NCI-H2171 treated with DMSO at 0.1 percent for 48 hours (cell line): ENCODE data around the gene RASSF8.

Source experiments
- DNase-seq: peaks from one replicate; lab custom pipeline; 2025; lab: John Stamatoyannopoulos, UW

Gene RASSF8

GRCh38 chr12:26109343-26109881 lies 150.9 kb downstream of the RASSF8 start:
- peak; percentile 46 for DNase-seq

DNA sequence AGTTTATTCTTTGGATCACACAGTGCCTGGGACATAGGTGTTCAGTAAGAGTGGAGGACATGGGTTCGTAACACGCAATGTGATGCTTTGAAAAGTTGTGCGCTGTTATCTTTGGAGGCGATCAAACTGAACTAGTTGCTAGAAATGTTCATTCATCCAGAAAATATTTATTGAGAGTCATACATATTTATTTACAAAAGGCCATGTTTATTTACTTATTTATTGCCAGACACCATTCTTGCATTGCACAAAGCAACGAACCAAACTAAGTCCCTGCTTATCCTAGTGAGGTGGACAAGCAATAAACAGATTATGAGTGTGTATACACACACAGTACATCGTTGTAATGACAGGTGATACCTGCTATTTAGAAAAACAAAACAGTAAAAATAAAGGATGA lies 153.8 kb downstream of the RASSF8 start:
- no peak for DNase-seq

- no peak for DNase-seq
These were observed 154.2 kb downstream of the RASSF8 start for GRCh38 chr12:26112703-26113147.

GRCh38 chr12:26113181-26113654 lies 154.7 kb downstream of the RASSF8 start:
- DNase-seq = no peak

- DNase-seq = peak; percentile 83
These were observed 155.6 kb downstream of the RASSF8 start for GRCh38 chr12:26113853-26114719.

- DNase-seq = no peak
These were observed 156.4 kb downstream of the RASSF8 start for GRCh38 chr12:26114720-26115401.

- DNase-seq = no peak
These were observed 158.6 kb downstream of the RASSF8 start for GRCh38 chr12:26116829-26117715.

DNA sequence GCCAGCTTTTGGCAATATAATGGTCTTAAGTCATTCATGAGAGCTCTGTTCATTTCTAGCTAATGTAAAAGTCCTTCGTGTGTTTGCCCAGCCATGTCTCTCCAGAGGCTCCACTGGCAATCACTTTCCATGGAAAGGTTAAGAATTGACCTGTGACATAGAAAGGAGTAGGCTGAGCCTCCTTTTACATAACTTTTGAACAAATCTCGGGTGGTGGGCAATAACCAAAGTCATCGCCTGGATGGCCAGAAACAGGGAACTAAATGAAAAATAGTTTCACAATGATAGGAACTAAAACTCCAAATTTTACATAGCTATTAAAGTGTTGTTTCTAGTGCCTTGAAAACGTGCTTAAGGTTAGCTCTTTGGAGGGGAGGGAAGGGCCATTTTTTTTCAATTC lies 159.8 kb downstream of the RASSF8 start:
- DNase-seq = no peak

DNA sequence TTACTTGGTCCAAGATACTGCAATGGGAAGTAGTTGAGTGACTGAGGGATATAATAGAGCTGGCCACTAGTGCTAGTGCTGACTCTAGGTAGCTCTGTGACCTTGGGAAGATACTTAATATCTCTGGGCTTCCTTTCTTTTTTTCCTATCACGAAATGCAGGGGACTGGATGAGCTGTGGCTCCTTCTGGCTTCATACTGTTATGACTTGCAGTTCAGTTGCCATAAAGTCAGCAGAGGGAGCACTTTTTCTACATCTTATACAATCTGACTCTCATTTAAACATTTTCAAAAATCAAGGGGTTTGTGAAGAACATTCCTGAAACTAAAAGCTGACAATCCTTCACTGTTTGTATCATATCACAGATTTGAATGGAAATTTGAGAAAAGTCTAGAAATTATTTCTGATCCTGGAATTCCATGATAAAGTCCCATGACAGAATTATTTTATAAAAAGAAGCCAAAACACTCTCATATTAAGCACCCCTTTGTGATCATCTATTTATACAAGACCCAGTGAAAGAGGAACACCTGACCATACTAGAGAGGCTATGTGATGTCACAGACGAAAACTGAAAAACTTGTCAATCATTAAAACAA lies 161.0 kb downstream of the RASSF8 start:
- peak; percentile 67 for DNase-seq

- DNase-seq = no peak
These were observed 162.2 kb downstream of the RASSF8 start for GRCh38 chr12:26120561-26121274.

DNA sequence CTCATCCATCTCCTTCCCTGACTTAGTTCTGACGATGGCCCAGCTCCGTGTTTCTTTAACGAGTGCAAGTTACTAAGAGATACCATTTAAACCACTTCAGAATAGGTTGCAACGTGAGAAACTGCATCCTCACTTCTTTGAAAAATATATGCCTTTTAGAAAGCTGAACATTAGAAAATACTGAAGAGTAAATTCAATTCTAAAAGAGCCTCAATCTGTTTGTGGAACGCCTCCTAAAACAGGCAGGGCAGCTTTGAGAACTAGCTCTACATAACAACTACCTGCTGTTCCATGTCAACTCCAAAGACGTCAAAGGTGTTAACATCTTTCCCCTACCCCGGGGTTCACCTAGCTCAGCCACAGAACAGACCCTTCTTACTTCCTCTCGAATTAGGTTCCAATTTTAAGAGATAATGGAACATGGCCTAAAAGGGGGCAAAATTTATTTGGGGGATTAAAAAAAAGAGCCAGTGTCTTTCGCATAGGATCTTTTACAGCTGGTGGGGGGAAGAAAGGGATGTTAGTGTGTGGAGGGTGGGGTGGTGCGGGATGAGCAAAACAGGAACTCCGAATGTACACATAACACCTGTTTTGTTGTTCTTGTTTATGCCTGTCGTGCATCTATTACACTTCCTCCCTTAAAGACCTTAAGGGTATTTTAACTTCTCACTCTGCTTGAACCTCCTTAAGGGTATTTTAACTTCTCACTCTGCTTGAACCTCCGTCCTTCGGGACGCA lies 163.0 kb downstream of the RASSF8 start:
- no peak for DNase-seq

- DNase-seq = peak; percentile 27
These were observed 163.7 kb downstream of the RASSF8 start for GRCh38 chr12:26122061-26122680.

DNA sequence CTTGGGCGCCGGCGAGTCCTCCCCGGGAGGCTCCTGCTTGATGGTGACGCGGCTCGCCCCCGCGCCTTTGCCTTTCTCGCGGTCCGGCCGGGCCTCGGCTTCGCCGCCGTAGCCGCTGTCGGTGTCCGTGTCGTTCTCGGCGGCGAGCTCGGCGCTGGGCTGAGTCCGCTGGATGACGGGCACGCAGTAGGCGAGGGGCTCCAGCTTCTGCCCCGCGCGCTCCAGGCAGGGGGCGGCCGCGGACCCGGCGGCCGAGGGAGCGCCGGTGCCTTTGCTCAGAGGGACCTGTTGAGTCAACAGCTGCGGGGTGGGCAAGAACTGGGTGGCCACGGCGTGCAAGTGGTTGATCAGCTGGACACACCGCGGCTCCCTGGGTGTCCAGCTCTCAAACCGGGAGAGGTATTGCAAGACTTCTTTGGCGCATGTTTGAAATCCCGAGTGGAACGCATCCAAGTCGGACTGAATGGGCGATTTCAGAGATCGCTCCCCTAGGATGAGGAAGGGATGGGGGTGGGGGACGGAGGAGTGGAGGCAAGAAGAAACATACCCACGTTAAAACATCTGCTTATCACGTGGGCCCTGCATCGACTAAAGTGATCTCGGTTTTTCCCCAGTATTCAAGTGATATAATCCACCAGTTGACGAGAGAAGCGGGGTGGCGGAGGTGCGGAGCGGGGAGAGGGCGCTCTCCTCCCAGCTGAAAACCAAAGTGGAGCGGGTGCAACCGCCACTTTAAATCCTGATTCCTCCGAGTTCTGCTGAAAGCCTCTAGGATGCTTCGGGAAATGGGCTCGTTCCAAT lies 164.4 kb downstream of the RASSF8 start:
- no peak for DNase-seq

DNA sequence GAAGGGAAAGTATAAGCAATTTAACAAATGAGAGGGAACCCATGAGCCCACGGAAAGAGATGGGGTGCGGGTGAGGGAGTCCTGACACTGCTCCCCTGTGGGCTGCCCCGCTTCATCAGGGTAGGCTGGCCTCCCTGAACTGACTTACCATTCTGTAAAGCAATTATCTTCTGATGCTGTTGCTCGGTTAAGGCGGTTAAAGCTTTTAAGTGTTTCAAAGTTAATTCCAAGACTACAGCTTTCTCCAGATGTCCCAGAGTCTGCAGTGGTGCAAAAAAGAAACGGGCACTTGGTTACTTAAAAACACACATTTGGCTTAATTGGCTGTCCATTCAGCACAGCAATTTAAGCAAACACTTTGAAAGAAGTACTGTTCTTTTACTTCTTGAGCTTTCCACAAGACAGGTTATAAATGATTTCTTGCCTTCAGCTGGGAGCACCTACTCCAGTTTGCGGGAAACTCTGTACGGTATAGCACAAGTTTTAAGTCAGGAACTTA lies 165.0 kb downstream of the RASSF8 start:
- DNase-seq = no peak

DNA sequence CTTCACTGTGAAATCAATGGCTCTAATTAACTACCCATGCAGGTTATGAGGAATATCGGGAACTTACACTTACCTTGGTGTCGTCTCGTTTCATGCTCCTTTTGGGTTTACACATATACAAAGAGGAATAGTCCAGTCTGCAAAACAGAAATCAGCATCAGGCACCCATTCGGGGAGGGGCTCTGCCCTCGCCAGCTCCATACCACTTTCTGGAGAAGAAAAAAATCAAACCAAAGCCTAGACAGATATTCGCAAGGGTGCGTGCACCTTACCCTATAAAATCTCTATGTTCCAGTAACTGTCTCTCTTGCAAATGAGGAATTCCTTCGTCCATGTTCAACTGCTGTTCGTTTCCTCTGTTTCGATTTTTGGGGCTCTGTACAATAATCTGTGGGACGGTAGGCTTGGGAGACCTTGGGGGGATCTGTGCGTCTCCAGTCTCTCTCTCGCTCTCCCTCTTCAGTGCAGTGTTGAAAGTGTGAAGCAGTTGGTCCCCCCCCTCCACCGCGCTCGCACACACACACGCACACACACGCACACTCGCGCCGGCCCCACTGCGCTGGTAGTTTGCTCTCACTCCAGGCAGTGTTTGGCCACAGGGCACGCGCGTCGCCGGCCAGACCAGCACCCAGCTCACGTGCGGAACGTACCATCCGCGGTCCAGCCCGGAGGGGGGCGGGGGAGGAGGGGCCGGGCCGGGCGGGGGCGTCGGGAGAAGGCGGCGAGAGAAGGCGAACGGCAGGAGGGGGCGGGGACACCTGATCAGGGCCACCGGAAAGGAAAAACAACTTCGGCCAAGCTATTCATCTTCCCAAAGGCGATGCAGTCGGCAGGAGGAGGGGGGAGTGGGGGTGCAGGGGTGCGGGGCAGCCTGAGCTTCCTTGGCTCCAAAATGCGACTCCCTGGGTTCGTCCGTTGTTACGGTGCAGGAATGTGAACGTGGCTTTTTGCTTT lies 166.2 kb downstream of the RASSF8 start, which contains the start of gene BHLHE41:
BHLHE41 (minus strand) TSS at position 592 of the 954 bp plus-strand sequence; CDS start at position 334, 258 bp downstream.
- peak; percentile 44 for DNase-seq

GRCh38 chr12:26125400-26126339 lies 167.2 kb downstream of the RASSF8 start:
- DNase-seq = peak; percentile 70
